A172 (cell line): ENCODE results near the gene PREX1. TPM values are rescaled to one million over a fixed set of nuclear protein-coding genes. Genes with fewer than 3 reads are reported as not detected.

Experiments
- DNase-seq: peaks from one replicate; pipeline ENCODE4 v3.0.0-alpha.2; 2015; ENCODE audit warnings: low spot score
- total RNA-seq: library from RNA; depleted of rRNA; stranded (reverse); fragments of >200 nt; shearing (Covaris generic); gene quantifications from 2 replicates; pipeline ENCODE4 v1.2.3, GENCODE V29; 2014

PREX1 gene
- total RNA-seq, 1 experiment from 2014 or later, result 12.2 TPM

DNA sequence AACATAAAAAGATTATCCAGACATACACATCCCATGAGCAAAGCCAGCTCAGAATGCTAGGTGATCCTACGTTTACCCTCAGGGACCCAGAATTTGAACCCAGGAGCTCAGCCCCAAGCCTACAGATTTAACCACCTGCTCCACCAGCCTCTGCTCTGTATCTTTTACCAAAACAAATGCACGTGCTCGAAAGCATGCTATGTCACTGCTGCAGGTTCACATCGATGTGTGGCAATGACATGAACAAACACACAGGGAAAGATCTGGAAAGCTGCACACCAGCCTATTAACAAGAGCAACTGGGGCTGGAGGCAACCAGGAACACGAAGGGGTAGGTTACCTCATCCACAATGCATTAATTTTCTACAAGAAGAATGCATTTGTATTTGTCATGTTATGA lies 32.1 kb downstream of the PREX1 start:
- no peak for DNase-seq

DNA sequence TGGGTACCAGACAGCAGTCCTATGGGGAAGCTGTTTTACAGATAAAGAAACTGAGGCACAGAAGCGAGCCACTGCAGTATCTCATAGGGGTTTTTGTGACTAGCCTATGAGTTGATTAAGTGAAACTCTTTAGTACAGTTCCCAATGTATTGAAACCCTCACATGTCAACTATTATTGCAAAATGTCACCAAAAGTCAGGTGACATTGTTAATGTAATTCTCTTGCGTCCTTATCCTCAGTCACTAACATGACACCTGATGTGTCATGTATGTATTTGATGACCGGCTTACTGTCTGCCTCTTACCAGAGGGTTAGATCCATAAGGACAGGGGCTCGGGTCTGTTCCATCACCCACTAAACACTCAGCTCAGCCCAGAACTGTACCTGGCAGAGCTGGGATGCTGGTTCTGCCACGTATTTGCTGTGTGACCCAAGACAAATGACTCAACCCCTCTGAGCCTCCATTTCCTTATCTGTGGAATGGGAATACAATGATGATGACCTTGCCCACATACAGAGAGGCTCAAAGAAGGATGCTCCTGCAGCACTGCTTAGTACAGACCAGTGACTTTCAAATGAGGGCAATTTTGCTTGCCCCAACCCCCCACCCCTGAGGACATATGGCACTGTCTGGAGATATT lies 32.9 kb downstream of the PREX1 start:
- no peak for DNase-seq

DNA sequence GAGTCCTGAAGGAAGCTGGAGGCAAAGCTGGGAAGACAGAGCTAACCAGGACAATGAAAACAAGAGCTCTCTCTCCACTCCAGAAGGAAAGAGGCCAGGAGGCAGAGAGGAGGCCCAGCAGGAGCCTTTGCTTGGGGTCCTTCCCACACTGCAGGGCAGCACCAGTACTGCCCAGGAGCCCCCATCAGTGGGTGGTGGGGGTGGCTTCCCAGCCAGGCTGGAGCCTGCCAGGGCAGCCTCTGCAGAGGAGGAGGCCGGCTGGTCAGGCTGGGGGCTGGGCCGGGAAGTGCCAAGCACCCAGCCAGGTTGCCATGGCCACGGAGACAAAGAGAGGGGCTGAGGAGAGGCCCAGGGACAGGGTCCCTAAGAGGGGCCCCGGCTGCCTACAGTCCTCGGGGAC lies 33.4 kb downstream of the PREX1 start:
- DNase-seq, result no peak

DNA sequence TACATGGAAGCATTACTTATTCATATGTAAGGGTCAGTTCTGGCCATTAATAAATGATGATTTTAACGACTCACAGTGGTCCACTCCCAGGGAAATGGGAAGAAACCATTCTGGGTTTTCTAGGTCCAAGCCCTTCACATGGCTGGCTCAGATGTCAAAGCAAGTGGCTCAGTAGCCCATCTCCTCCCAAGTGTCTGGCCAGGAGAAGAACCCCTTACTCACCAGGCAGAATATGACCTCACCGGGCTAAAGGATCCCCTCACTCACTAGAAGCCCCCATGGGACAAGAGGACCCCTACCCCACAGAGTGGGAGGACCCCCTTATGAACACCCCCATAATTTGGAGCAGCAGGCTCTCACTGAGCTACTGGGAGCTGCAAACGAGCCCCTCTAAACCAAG lies 34.0 kb downstream of the PREX1 start:
- DNase-seq, result no peak

DNA sequence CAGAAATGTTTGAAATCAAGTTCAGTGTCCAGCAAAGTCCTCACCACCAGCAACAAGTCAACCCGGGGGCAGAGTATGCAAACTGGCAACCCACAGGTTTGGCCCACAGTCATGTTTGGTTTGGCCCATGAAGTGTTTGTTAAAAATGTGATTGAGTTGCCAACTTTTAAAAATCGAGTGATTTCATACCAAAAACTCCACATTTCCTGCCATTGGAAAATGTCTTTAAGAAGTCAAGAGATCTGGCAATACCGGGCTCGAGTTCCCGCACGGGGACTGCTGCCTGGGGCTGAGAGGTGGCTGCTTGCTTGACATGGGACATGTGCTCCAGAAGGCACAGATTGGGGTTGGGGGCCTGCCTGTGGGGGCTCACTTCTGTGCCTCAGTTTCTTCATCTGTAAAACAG lies 36.1 kb downstream of the PREX1 start:
- DNase-seq, result no peak

DNA sequence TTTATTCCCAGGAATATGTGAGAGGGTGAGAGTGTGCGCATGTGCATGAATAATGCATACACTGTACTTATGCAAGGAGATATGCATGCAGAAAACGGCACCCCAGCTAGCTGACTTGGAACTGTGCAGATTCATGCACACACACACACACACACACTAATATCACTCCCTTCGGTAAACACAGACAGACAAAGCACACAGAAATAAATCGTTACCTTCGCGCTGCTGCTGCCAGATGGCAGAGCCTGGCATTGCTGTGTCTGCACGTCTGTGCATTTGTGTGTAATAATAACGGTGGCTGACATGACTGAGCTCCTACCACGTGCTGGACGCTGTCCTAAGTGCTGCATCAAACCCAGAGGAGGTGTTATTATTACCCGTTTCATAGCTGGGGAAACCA lies 36.8 kb downstream of the PREX1 start:
- no peak for DNase-seq

DNA sequence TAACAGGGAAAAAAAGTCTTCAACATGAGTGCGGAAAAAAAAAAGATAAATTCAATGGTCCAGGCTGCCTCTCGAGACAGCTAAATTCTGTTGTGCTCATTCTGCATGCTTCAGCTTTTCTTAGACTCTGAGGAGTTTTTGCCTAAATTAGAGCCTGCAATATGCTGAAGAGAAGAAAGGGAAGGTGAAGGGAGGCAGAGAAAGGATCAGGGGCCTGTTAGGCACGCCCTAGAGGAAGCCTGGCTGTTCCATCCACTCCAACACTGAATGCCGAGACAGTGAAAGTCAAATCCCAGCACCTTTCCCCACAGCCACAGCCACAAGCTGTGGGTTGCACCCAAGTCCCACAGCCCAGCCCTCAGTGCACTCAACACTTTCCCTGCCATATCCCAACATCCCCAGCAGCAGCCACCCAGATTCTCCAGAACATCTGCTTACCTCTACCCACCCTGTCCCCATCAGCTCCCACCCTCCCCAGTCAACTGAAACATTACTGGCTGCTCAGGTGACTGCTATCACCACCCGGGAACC lies 37.3 kb downstream of the PREX1 start:
- DNase-seq, result no peak

GRCh38 chr20:48789781-48790472 lies 37.9 kb downstream of the PREX1 start:
- DNase-seq, result no peak

DNA sequence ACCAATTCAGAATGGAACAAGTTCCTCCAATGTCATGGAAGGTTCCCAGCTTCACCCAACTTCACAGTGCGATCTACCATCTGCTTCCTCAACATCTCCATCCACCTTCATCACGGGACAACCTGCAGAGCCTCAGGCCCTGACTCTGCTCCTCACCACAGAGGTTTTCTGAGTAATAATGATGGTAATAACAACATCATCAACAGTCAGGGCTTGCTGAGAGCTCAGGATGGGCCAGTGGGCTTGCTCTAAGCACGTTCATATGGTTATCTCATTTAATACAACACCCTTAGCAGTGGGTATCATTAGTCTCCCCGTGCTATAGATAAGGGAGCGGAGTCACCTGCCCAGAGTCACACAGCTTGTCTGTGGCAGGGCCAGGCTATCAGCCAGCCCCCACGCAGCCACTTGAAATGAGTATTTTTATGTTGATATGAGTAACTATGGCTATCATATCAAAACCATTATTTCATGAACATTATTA lies 38.6 kb downstream of the PREX1 start:
- DNase-seq, result no peak

GRCh38 chr20:48788486-48789072 lies 39.2 kb downstream of the PREX1 start:
- DNase-seq, result no peak

DNA sequence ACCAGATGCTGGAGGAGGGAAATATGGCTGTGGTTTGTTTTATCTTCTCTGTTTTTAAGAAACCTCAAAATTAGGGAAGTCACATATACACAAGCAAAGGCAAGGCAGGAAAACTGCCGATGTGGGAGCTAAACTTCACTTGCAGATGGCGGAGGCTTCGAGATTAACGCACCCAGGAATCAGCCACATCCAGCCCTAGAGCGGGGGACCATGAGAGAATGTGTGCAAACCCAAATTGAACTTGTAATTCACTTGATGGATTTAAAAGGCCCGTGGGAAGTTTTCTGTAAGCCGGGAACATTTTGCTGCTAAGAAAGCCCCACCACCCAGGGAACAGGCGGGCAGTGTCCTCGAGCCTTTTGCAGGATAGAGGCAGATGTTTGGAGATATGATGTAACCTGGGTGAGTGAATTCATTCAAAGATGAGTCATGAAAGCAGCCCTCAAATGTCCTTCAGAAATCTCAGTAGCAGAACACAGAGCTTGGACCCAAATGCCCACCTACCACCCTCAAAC lies 39.9 kb downstream of the PREX1 start:
- DNase-seq, result peak; percentile 67

GRCh38 chr20:48786951-48787705 lies 40.7 kb downstream of the PREX1 start:
- no peak for DNase-seq

- DNase-seq, result no peak
These were observed 42.0 kb downstream of the PREX1 start for GRCh38 chr20:48785801-48786200.

DNA sequence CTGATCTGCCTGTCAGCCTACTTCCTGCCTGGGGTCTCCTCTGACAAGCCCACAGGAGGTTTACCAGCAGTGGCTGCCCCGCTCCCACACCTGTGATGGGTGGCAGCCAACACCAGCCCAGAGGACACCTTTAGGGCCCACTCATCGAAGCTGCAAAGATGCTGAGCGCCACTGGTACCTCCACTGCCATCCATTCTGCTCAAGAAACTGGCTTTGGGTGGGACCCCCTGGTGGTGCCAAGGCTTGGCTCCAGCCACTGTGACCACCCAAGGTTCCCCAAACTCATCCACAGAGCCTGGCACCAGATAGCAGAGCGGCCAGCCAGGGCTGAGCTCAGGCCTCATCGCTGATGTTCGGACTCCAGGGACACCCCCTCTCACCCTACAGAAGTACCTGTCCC lies 42.5 kb downstream of the PREX1 start:
- no peak for DNase-seq

GRCh38 chr20:48784273-48784641 lies 43.5 kb downstream of the PREX1 start:
- no peak for DNase-seq

DNA sequence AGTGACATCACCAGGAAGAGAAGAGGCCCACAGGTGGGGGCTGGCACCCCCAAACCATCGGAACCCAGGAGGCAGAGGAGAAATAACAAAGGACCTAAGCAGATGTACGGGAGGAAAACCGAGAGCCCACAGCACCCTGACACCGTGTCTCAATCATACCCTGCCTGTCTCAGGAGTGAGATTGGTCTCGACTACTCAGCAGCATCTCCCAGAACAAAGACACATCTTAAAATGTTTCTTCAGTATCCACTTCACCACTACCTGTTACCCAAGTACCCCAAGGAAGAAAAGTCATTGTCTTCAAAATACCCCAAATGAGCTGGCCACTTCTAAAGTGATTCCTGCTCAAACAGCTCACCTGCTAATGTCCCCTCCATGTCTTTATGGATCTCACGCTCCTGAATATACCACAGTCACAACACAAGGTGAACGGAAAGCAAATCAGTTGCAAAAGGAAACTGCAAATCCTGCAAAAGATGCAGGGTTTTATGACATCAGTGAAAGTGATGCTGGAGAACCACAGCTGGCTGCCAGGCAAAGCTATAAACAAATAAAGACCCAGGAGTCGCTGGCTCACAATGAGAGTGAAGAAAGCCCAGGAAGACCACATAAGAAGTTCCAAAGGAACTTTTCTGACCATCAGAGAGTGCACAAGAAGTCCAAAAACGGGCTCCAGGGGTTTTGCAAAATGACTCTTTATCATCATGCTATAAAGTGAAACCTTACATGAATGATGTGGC lies 44.1 kb downstream of the PREX1 start:
- DNase-seq, result no peak

GRCh38 chr20:48782901-48783308 lies 44.9 kb downstream of the PREX1 start:
- no peak for DNase-seq

DNA sequence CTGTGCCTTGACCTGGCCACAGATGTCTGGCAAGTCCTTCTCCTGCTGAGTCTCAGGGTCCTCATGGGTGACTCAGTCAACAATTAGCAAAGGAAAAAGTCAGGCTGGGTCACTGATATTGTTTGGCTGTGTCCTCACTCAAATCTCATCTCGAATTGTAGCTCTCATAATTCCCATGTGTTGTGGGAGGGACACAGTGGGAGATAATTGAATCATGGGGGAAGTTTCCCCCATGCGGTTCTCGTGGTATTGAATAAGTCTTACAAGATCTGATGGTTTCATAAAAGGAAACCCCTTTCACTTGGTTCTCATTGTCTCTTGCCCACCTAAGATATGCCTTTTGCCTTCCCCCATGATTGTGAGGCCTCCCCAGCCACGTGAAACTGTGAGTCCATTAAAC lies 45.7 kb downstream of the PREX1 start:
- DNase-seq, result no peak

- no peak for DNase-seq
These were observed 46.2 kb downstream of the PREX1 start for GRCh38 chr20:48781634-48782033.

- DNase-seq, result no peak
These were observed 48.4 kb downstream of the PREX1 start for GRCh38 chr20:48779435-48779834.

GRCh38 chr20:48777821-48778220 lies 50.0 kb downstream of the PREX1 start:
- no peak for DNase-seq
